Astrocyte of the spinal cord (primary cell): ENCODE measurements around the gene UBE4A.

ENCODE experiments used
- DNase-seq: peaks from one replicate; pipeline ENCODE4 v3.0.0; 2011; ENCODE audit warnings: low read depth, low spot score
- H3K4me3 ChIP-seq: 2 replicates; pipeline ENCODE4 v1.5.1; 2011; ENCODE audit warnings: low read depth, mild to moderate bottlenecking, low read length, moderate library complexity
- in situ Hi-C: cut with HindIII; loops from 2 replicates; pipeline ENCODE4 v1.10.0; 2017; ENCODE audit warnings: low sequenced_read_pairs
- TF ChIP-seq, protein P1 (sequence below): IDR thresholded peaks from 2 replicates; pipeline ENCODE4 v1.5.1; 2012; ENCODE audit warnings: low read depth, mild to moderate bottlenecking, low read length, inconsistent platforms

The UBE4A gene

GRCh38 chr11:118322721-118323120 lies 36.7 kb upstream of the UBE4A start:
- no peak overlapping the region for H3K4me3 ChIP-seq
- in situ Hi-C loops = no loop called here
- TF ChIP-seq, protein P1, sequence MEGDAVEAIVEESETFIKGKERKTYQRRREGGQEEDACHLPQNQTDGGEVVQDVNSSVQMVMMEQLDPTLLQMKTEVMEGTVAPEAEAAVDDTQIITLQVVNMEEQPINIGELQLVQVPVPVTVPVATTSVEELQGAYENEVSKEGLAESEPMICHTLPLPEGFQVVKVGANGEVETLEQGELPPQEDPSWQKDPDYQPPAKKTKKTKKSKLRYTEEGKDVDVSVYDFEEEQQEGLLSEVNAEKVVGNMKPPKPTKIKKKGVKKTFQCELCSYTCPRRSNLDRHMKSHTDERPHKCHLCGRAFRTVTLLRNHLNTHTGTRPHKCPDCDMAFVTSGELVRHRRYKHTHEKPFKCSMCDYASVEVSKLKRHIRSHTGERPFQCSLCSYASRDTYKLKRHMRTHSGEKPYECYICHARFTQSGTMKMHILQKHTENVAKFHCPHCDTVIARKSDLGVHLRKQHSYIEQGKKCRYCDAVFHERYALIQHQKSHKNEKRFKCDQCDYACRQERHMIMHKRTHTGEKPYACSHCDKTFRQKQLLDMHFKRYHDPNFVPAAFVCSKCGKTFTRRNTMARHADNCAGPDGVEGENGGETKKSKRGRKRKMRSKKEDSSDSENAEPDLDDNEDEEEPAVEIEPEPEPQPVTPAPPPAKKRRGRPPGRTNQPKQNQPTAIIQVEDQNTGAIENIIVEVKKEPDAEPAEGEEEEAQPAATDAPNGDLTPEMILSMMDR = no peak
- DNase-seq = no peak

DNA sequence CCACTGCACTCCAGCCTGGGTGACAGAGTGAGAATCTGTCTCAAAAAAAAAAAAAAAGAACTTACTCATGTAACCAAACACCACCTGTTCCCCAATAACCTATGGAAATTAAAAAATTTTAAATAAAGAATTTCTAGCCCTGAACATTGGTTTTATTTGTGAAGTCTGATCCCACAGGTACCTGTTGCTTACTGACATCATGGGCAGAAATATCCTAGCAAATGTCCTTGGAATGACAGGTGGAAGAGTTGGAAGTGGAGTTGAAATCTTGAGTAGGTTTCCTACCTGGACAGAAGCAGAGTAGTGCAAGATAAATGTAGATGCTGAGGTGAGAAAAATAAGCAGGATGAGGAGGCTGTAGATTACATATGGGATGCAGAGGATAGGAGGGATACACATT lies 34.1 kb upstream of the UBE4A start:
- in situ Hi-C loops = no loop called here
- H3K4me3 ChIP-seq = no peak overlapping the region

GRCh38 chr11:118328745-118329144 lies 30.7 kb upstream of the UBE4A start:
- H3K4me3 ChIP-seq = no peak overlapping the region
- in situ Hi-C loops = no loop called here
- TF ChIP-seq, protein P1 = no peak
- DNase-seq = no peak

More for the DNA sequence above, 34.1 kb upstream of the UBE4A start:
- DNase-seq = no peak
- TF ChIP-seq, protein P1 = no peak

- no peak for DNase-seq
- in situ Hi-C loops = no loop called here
- no peak overlapping the region for H3K4me3 ChIP-seq
- TF ChIP-seq, protein P1 = no peak
Measured at GRCh38 chr11:118334745-118335144, 24.7 kb upstream of the UBE4A start.

DNA sequence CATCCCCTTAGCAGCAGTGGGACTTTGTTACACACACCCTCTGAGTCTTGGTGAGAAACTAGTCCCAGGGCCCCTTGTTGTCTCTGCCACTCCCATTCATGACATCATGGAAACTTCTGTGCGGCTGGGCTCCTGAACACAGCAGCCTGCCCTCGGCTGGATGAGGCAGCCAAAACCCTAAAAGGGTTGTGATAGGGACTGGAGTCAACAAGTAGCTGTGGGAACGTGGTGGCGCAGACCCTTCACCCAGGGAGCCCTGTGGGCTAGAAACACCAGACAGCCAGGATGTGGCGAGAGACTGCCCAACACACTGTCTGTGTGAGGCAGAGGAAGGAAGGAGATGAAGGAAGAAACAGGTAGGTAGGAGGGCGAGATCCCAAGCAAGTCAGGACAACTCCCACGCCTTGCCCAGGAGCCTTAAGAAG lies 20.8 kb upstream of the UBE4A start:
- in situ Hi-C loops = no loop called here
- no peak overlapping the region for H3K4me3 ChIP-seq
- TF ChIP-seq, protein P1 = no peak
- no peak for DNase-seq

GRCh38 chr11:118339281-118339961 lies 20.0 kb upstream of the UBE4A start:
- DNase-seq = no peak
- no peak overlapping the region for H3K4me3 ChIP-seq
- in situ Hi-C loops = no loop called here
- TF ChIP-seq, protein P1 = no peak
